Caco-2 (cell line): ENCODE results near the gene PPP1R3G. TPM values are rescaled to one million over a fixed set of nuclear protein-coding genes. Genes with fewer than 3 reads are reported as not detected.

ENCODE experiments used
- BruUV-seq: library from RNA; stranded (reverse); fragments of 400-500 nt; replicated peaks from 2 replicates; lab custom pipeline; 2021; lab: Mats Ljungman, UMichigan
- CTCF ChIA-PET: fragments of 300-600 bp; sonication (Branson Sonifier 250); formaldehyde crosslinking; loops from one replicate; lab custom pipeline; 2022; ENCODE audit warnings: antibody characterized with exemption; lab: Charles Lee
- POLR2A ChIA-PET: fragments of 300-600 bp; sonication (Branson Sonifier 250); formaldehyde crosslinking; loops from one replicate; lab custom pipeline; 2022; ENCODE audit warnings: antibody characterized with exemption; lab: Charles Lee
- DNase-seq, 2 experiments: peaks; one replicate each; pipeline versions ENCODE4 v3.0.0 to v3.0.0-alpha.2; 2020 to 2022
- H3K27me3 ChIP-seq: replicated peaks from 2 replicates; pipeline ENCODE4 v1.6.0; 2011; ENCODE audit warnings: low read length; ENCODE audit not compliant: control insufficient read depth, insufficient read depth
- H3K36me3 ChIP-seq: 2 replicates; pipeline ENCODE4 v1.5.1; 2011; ENCODE audit warnings: low read length; ENCODE audit not compliant: control insufficient read depth, insufficient read depth
- H3K4me1 ChIP-seq: fragments of 250-450 bp; sonication (Bioruptor Pico); 2 replicates; pipeline ENCODE4 v1.5.1; 2020; ENCODE audit warnings: mild to moderate bottlenecking
- H3K4me3 ChIP-seq: 2 replicates; pipeline ENCODE4 v1.5.1; 2011; ENCODE audit warnings: low read depth, mild to moderate bottlenecking, control low read depth, low read length
- H3K9me3 ChIP-seq: fragments of 250-450 bp; sonication (Bioruptor Pico); 2 replicates; pipeline ENCODE4 v1.5.1; 2020; ENCODE audit warnings: mild to moderate bottlenecking, moderate library complexity
- H3K27ac Mint-ChIP-seq: one replicate; pipeline ENCODE4 v1.8.0; 2022; ENCODE audit warnings: mixed read lengths; ENCODE audit not compliant: unreplicated experiment
- H3K27me3 Mint-ChIP-seq: one replicate; pipeline ENCODE4 v1.8.0; 2022; ENCODE audit warnings: mixed read lengths; ENCODE audit not compliant: insufficient read depth, unreplicated experiment
- H3K36me3 Mint-ChIP-seq: one replicate; pipeline ENCODE4 v1.8.0; 2022; ENCODE audit warnings: mild to moderate bottlenecking, mixed read lengths; ENCODE audit not compliant: insufficient read depth, unreplicated experiment
- H3K4me1 Mint-ChIP-seq: one replicate; pipeline ENCODE4 v1.8.0; 2022; ENCODE audit warnings: low read depth, mixed read lengths; ENCODE audit not compliant: unreplicated experiment
- H3K4me3 Mint-ChIP-seq: one replicate; pipeline ENCODE4 v1.8.0; 2022; ENCODE audit warnings: mild to moderate bottlenecking, moderate library complexity, mixed read lengths; ENCODE audit not compliant: unreplicated experiment
- H3K9me3 Mint-ChIP-seq: one replicate; pipeline ENCODE4 v1.8.0; 2022; ENCODE audit warnings: mixed read lengths; ENCODE audit not compliant: unreplicated experiment
- CTCF ChIP-seq, 2 experiments: fragments of 200-600 bp in 1 of 2; IDR thresholded peaks; 1 replicate in 1 of 2; 2 replicates in 1 of 2; pipeline versions ENCODE4 v1.5.1 to v1.8.0; 2011 to 2022; ENCODE audit warnings: antibody characterized with exemption in 1 of 2, control low read depth in 1 of 2, inconsistent platforms in 1 of 2, low read depth in 1 of 2, low read length in 1 of 2, mild to moderate bottlenecking in 1 of 2, moderate library complexity in 1 of 2; ENCODE audit not compliant: insufficient read depth in 1 of 2, severe bottlenecking in 1 of 2, unreplicated experiment in 1 of 2
- intact Hi-C: fragments of 100-400 bp; cut with micrococcal nuclease; formaldehyde crosslinking; loops from one replicate; pipeline ENCODE4 v1.10.0; 2022; ENCODE audit not compliant: unreplicated experiment
- total RNA-seq: library from RNA; stranded (reverse); gene quantifications from 2 replicates; pipeline ENCODE4 v1.2.3, GENCODE V29; 2022

PPP1R3G gene
- total RNA-seq, 1 experiment from 2014 or later: 0.18 TPM

- H3K9me3 ChIP-seq: no peaks in the 10 kb centered on the region
- no TSS peak for BruUV-seq
- no peak overlapping the region for H3K27ac Mint-ChIP-seq
Observed at GRCh38 chr6:5054245-5054873, 30.8 kb upstream of the PPP1R3G start.

GRCh38 chr6:5055118-5055517 is 30.0 kb upstream of the PPP1R3G start:
- POLR2A ChIA-PET: no interaction called here

More at GRCh38 chr6:5054245-5054873, 30.8 kb upstream of the PPP1R3G start:
- no peak overlapping the region for H3K4me3 ChIP-seq
- H3K9me3 Mint-ChIP-seq: peaks cover 18% of the 10 kb centered on the region
- peaks cover 9% of the 10 kb centered on the region for H3K27me3 Mint-ChIP-seq
- H3K36me3 Mint-ChIP-seq: no peaks in the 10 kb centered on the region
- TF ChIP-seq CTCF (IDR thresholded peaks at IDR 0.05; ENCODE audit: insufficient read depth in 1 of 2, low read depth in 1 of 2, low read length in 1 of 2, severe bottlenecking in 1 of 2, unreplicated experiment in 1 of 2): no peak
- H3K4me1 ChIP-seq: peaks cover 5% of the 10 kb centered on the region; the same call in 1 of the 2 replicates
- POLR2A ChIA-PET: no interaction called here
- no peaks in the 10 kb centered on the region for H3K27me3 ChIP-seq
- intact Hi-C loops: no loop called here
- no peak overlapping the region for H3K4me3 Mint-ChIP-seq
- H3K4me1 Mint-ChIP-seq: peaks cover 2% of the 10 kb centered on the region
- H3K36me3 ChIP-seq: no peaks in the 10 kb centered on the region; the same call in 1 of the 2 replicates
- CTCF ChIA-PET: no interaction called here
- no peak for DNase-seq

GRCh38 chr6:5058254-5058653 is 26.9 kb upstream of the PPP1R3G start:
- POLR2A ChIA-PET: no interaction called here
- peaks cover under 1% of the 10 kb centered on the region for H3K27me3 Mint-ChIP-seq
- Histone ChIP-seq H3K27me3 (no peaks in the 10 kb centered on the region), H3K36me3 (no peaks in the 10 kb centered on the region; the same call in 1 of the 2 replicates), H3K4me3 (no peak overlapping the region), H3K4me1 (peaks cover 5% of the 10 kb centered on the region; the same call in 1 of the 2 replicates), H3K9me3 (no peaks in the 10 kb centered on the region)
- H3K27ac Mint-ChIP-seq: no peak overlapping the region
- no peak overlapping the region for H3K4me3 Mint-ChIP-seq
- CTCF ChIA-PET: no interaction called here
- DNase-seq: no peak
- H3K36me3 Mint-ChIP-seq: no peaks in the 10 kb centered on the region
- intact Hi-C loops: no loop called here
- BruUV-seq: no TSS peak
- no peak for TF ChIP-seq CTCF (IDR thresholded peaks at IDR 0.05; ENCODE audit: insufficient read depth in 1 of 2, low read depth in 1 of 2, low read length in 1 of 2, severe bottlenecking in 1 of 2, unreplicated experiment in 1 of 2)
- H3K4me1 Mint-ChIP-seq: peaks cover 7% of the 10 kb centered on the region
- no peaks in the 10 kb centered on the region for H3K9me3 Mint-ChIP-seq

More at GRCh38 chr6:5055118-5055517, 30.0 kb upstream of the PPP1R3G start:
- no peak overlapping the region for H3K4me3 ChIP-seq
- Mint-ChIP-seq H3K36me3 (no peaks in the 10 kb centered on the region), H3K27ac (no peak overlapping the region), H3K4me3 (no peak overlapping the region), H3K27me3 (peaks cover 9% of the 10 kb centered on the region), H3K9me3 (peaks cover 18% of the 10 kb centered on the region), H3K4me1 (peaks cover 7% of the 10 kb centered on the region)
- CTCF ChIA-PET: no interaction called here
- H3K4me1 ChIP-seq: peaks cover 5% of the 10 kb centered on the region; the same call in 1 of the 2 replicates
- TF ChIP-seq CTCF (IDR thresholded peaks at IDR 0.05; ENCODE audit: insufficient read depth in 1 of 2, low read depth in 1 of 2, low read length in 1 of 2, severe bottlenecking in 1 of 2, unreplicated experiment in 1 of 2): no peak
- no peaks in the 10 kb centered on the region for H3K9me3 ChIP-seq
- DNase-seq: no peak
- no peaks in the 10 kb centered on the region; the same call in 1 of the 2 replicates for H3K36me3 ChIP-seq
- no TSS peak for BruUV-seq
- intact Hi-C loops: no loop called here
- no peaks in the 10 kb centered on the region for H3K27me3 ChIP-seq
